Omental fat pad (tissue), 4 donors: ENCODE measurements around the gene RAB3B. TPM values are rescaled to one million over a fixed set of nuclear protein-coding genes. Genes with fewer than 3 reads are reported as not detected.

ENCODE experiments used
- ATAC-seq: fragments of 150-250 bp; one replicate; pipeline ENCODE4 v1.9.1; 2016; ENCODE audit warnings: mild to moderate bottlenecking, moderate library complexity; ENCODE audit not compliant: low FRiP score
- DNase-seq: peaks from one replicate; pipeline ENCODE4 v3.0.0-alpha.2; 2019; ENCODE audit warnings: low spot score
- CTCF ChIP-seq, 3 donors: fragments of 450-650 bp; IDR thresholded peaks; one replicate each; pipeline ENCODE4 v1.5.1; 2016 to 2017; ENCODE audit warnings: antibody characterized with exemption in 3 of 3, mild to moderate bottlenecking in 3 of 3, moderate library complexity in 2 of 3
- total RNA-seq, 4 donors: library from RNA; depleted of rRNA; stranded (reverse); fragments of >200 nt; gene quantifications; one replicate each; pipeline ENCODE4 v1.1.0, GENCODE V29; 2016

RAB3B gene
- total RNA-seq, 4 donors from 2014 or later: under 0.01 to 0.12 (median under 0.01) TPM; not detected in 1

GRCh38 chr1:51955797-51956527 is 34.5 kb downstream of the RAB3B start:
- no peak for TF ChIP-seq CTCF (IDR thresholded peaks at IDR 0.05)
- DNase-seq: no peak
- no peak for ATAC-seq

GRCh38 chr1:51954783-51955182 is 35.7 kb downstream of the RAB3B start:
- ATAC-seq: no peak
- no peak for TF ChIP-seq CTCF (IDR thresholded peaks at IDR 0.05)

GRCh38 chr1:51953079-51953478 is 37.4 kb downstream of the RAB3B start:
- no peak for TF ChIP-seq CTCF (IDR thresholded peaks at IDR 0.05)
- no peak for DNase-seq
- ATAC-seq: no peak

More at GRCh38 chr1:51954783-51955182, 35.7 kb downstream of the RAB3B start:
- no peak for DNase-seq

GRCh38 chr1:51952638-51953037 is 37.9 kb downstream of the RAB3B start:
- no peak for TF ChIP-seq CTCF (IDR thresholded peaks at IDR 0.05)
- ATAC-seq (no peak), DNase-seq (no peak)

- DNase-seq (no peak), ATAC-seq (no peak)
- no peak for TF ChIP-seq CTCF (IDR thresholded peaks at IDR 0.05)
Measured at GRCh38 chr1:51950701-51951100, 39.8 kb downstream of the RAB3B start.

- no peak for TF ChIP-seq CTCF (IDR thresholded peaks at IDR 0.05)
- ATAC-seq (no peak), DNase-seq (no peak)
Measured at GRCh38 chr1:51949014-51949702, 41.3 kb downstream of the RAB3B start.

GRCh38 chr1:51948491-51948915 is 42.0 kb downstream of the RAB3B start:
- ATAC-seq: no peak
- no peak for DNase-seq
- no peak for TF ChIP-seq CTCF (IDR thresholded peaks at IDR 0.05)
